ENCODE results near the gene SEM1.

DNA sequence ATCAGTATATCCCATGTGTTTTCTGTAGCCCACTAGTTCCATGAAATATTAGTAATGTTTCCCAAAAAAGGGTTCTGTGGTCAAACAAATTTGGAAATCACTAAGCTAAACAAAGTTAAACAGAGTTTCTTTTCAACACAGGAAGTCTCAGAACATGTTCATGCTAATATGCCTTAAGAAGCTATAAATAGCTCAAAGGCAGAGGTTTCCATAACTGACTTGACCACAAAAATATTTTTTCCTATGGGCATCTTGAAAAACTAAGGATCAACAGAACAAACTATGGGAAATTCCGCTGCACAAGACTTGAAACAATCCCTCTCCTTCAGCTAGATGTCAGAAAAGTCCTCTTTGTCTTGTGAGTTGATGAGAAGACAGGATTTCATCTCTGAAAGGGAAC lies 59.7 kb downstream of the SEM1 start:
- no peak for TF ChIP-seq POLR2A (IDR thresholded peaks at IDR 0.05)
- TF ChIP-seq, protein P1, sequence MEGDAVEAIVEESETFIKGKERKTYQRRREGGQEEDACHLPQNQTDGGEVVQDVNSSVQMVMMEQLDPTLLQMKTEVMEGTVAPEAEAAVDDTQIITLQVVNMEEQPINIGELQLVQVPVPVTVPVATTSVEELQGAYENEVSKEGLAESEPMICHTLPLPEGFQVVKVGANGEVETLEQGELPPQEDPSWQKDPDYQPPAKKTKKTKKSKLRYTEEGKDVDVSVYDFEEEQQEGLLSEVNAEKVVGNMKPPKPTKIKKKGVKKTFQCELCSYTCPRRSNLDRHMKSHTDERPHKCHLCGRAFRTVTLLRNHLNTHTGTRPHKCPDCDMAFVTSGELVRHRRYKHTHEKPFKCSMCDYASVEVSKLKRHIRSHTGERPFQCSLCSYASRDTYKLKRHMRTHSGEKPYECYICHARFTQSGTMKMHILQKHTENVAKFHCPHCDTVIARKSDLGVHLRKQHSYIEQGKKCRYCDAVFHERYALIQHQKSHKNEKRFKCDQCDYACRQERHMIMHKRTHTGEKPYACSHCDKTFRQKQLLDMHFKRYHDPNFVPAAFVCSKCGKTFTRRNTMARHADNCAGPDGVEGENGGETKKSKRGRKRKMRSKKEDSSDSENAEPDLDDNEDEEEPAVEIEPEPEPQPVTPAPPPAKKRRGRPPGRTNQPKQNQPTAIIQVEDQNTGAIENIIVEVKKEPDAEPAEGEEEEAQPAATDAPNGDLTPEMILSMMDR (IDR thresholded peaks at IDR 0.05) = no peak

Data from adrenal gland (tissue), 5 donors.